ENCODE data around the gene FEM1C. TPM values are rescaled to one million over a fixed set of nuclear protein-coding genes. Genes with fewer than 3 reads are reported as not detected.

Gene FEM1C
- total RNA-seq, 1 donor from 2014 or later: 28.7 TPM

- Mint-ChIP-seq H3K4me3 (no peak overlapping the region), H3K9me3 (no peaks in the 10 kb centered on the region), H3K4me1 (no peaks in the 10 kb centered on the region), H3K27ac (no peak overlapping the region), H3K27me3 (ENCODE audit: insufficient read depth, low read depth) (no peaks in the 10 kb centered on the region), H3K36me3 (no peaks in the 10 kb centered on the region)
- Histone ChIP-seq H3K4me2 (no peak overlapping the region), H3K79me2 (ENCODE audit: low read depth) (no peaks in the 10 kb centered on the region), H4K20me1 (ENCODE audit: low read depth) (no peaks in the 10 kb centered on the region), H2AFZ (replicated peaks) (no peak overlapping the region), H3K4me3 (no peak overlapping the region), H3F3A (ENCODE audit: low read depth) (no peaks in the 10 kb centered on the region), H3K9me3 (ENCODE audit: low read depth) (no peaks in the 10 kb centered on the region), H3K9ac (no peak overlapping the region), H3K36me3 (no peaks in the 10 kb centered on the region), H3K27ac (no peak overlapping the region), H3K27me3 (no peaks in the 10 kb centered on the region), H3K4me1 (no peaks in the 10 kb centered on the region)
- TF ChIP-seq CTCF (IDR thresholded peaks at IDR 0.05) (peak; percentile 74), EZH2phosphoT487 (IDR thresholded peaks at IDR 0.05) (no peak), EZH2 (IDR thresholded peaks at IDR 0.05) (no peak)
- peak; percentile 31 for DNase-seq (ENCODE audit: low spot score)
These were observed 42.1 kb upstream of the FEM1C start for GRCh38 chr5:115586525-115587146.

DNA sequence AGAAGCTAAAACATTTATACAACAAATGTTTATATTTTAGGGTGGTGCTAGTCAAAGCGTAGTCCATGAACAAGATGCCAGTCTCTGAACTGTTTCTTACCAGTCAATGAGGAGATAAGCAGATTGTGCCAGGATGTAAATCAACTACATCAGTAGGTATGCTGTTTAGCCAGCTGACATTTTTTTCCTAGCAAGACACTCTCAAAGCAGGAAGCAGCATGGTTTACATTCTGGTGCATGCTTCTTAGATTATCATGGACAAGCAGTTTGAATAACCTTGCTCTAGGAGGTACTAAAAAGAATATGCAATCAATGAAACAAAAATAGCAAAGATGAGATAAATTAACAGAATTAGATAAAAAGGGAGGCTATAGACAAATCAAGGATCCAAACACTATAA lies 40.7 kb upstream of the FEM1C start:
- Histone ChIP-seq H3K4me3 (no peak overlapping the region), H3K9ac (no peak overlapping the region), H3K79me2 (ENCODE audit: low read depth) (no peaks in the 10 kb centered on the region), H3K9me3 (ENCODE audit: low read depth) (no peaks in the 10 kb centered on the region), H3K27me3 (no peaks in the 10 kb centered on the region), H3K27ac (no peak overlapping the region), H4K20me1 (ENCODE audit: low read depth) (no peaks in the 10 kb centered on the region), H3F3A (ENCODE audit: low read depth) (no peaks in the 10 kb centered on the region), H2AFZ (replicated peaks) (no peak overlapping the region), H3K4me1 (no peaks in the 10 kb centered on the region), H3K36me3 (no peaks in the 10 kb centered on the region), H3K4me2 (no peak overlapping the region)
- no peaks in the 10 kb centered on the region for H3K9me3 Mint-ChIP-seq
- H3K36me3 Mint-ChIP-seq: no peaks in the 10 kb centered on the region
- no peak overlapping the region for H3K4me3 Mint-ChIP-seq
- TF ChIP-seq EZH2 (IDR thresholded peaks at IDR 0.05) (no peak), EZH2phosphoT487 (IDR thresholded peaks at IDR 0.05) (no peak)
- no peak for DNase-seq (ENCODE audit: low spot score)
- H3K27me3 Mint-ChIP-seq (ENCODE audit: insufficient read depth, low read depth): no peaks in the 10 kb centered on the region
- no peaks in the 10 kb centered on the region for H3K4me1 Mint-ChIP-seq
- H3K27ac Mint-ChIP-seq: no peak overlapping the region

DNA sequence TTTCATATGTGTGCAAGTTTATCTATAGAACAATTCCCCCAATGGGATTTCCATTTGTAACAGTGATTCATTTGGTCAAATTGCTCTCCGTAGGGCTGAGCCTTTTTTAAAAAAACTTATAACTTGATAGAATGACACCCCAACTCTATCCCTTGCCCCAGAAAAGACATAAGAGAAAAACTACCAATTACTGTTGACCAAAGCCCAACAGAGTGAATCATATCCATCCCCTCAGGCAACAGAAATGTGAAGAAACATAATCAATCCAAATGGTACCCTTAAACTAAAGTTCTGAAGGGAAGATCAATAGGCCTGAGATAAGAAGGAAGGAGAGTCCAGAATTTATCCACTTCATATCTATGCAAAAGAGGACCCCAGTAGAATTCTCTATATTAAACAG lies 39.9 kb upstream of the FEM1C start:
- Histone ChIP-seq H3K4me2 (no peak overlapping the region), H3K4me3 (no peak overlapping the region), H3K9me3 (ENCODE audit: low read depth) (no peaks in the 10 kb centered on the region), H4K20me1 (ENCODE audit: low read depth) (no peaks in the 10 kb centered on the region), H3K79me2 (ENCODE audit: low read depth) (no peaks in the 10 kb centered on the region), H3K36me3 (no peaks in the 10 kb centered on the region), H3K4me1 (no peaks in the 10 kb centered on the region), H3K27ac (no peak overlapping the region), H3K27me3 (no peaks in the 10 kb centered on the region), H3F3A (ENCODE audit: low read depth) (no peaks in the 10 kb centered on the region), H3K9ac (no peak overlapping the region), H2AFZ (replicated peaks) (no peak overlapping the region)
- no peak overlapping the region for H3K27ac Mint-ChIP-seq
- no peak for DNase-seq (ENCODE audit: low spot score)
- no peaks in the 10 kb centered on the region for H3K27me3 Mint-ChIP-seq (ENCODE audit: insufficient read depth, low read depth)
- no peaks in the 10 kb centered on the region for H3K9me3 Mint-ChIP-seq
- TF ChIP-seq EZH2 (IDR thresholded peaks at IDR 0.05): no peak
- no peak for TF ChIP-seq EZH2phosphoT487 (IDR thresholded peaks at IDR 0.05)
- no peak for TF ChIP-seq CTCF (IDR thresholded peaks at IDR 0.05)
- H3K4me3 Mint-ChIP-seq: no peak overlapping the region
- H3K36me3 Mint-ChIP-seq: no peaks in the 10 kb centered on the region
- H3K4me1 Mint-ChIP-seq: no peaks in the 10 kb centered on the region

DNA sequence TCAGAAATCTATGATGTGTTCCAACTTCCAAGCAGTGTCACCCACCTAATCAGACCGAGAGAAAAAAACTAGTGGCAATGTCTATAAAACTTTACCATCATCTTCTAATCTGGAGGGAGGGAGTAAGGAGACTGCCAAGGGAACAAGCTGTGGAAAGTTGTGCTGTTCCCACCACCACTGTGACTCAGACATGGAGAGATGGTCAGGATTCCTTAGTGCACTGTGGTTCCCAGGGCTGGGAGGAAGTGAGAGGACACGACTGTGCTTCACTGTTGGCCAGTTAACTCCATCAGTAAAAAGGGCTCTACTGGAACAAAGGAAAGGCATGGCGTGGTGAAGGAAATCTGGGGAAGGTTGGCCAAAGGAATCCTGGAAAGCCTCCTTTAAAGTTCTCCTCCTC lies 38.9 kb upstream of the FEM1C start:
- H3K79me2 ChIP-seq (ENCODE audit: low read depth): no peaks in the 10 kb centered on the region
- no peak overlapping the region for H3K27ac ChIP-seq
- Mint-ChIP-seq H3K27ac (no peak overlapping the region), H3K9me3 (no peaks in the 10 kb centered on the region), H3K36me3 (no peaks in the 10 kb centered on the region), H3K4me1 (no peaks in the 10 kb centered on the region), H3K27me3 (ENCODE audit: insufficient read depth, low read depth) (no peaks in the 10 kb centered on the region), H3K4me3 (no peak overlapping the region)
- peak; percentile 5 for DNase-seq (ENCODE audit: low spot score)
- H3K9me3 ChIP-seq (ENCODE audit: low read depth): no peaks in the 10 kb centered on the region
- no peak overlapping the region for H3K9ac ChIP-seq
- H3K27me3 ChIP-seq: no peaks in the 10 kb centered on the region
- TF ChIP-seq EZH2 (IDR thresholded peaks at IDR 0.05): no peak
- TF ChIP-seq EZH2phosphoT487 (IDR thresholded peaks at IDR 0.05): no peak
- TF ChIP-seq CTCF (IDR thresholded peaks at IDR 0.05): no peak
- no peak overlapping the region for H2AFZ ChIP-seq (replicated peaks)
- no peaks in the 10 kb centered on the region for H3K4me1 ChIP-seq
- no peaks in the 10 kb centered on the region for H4K20me1 ChIP-seq (ENCODE audit: low read depth)
- H3K36me3 ChIP-seq: no peaks in the 10 kb centered on the region
- no peak overlapping the region for H3K4me2 ChIP-seq
- H3K4me3 ChIP-seq: no peak overlapping the region
- no peaks in the 10 kb centered on the region for H3F3A ChIP-seq (ENCODE audit: low read depth)

Measured in neural progenitor cell (in vitro differentiated cells).